ENCODE results near the gene SETBP1.

The SETBP1 gene

DNA sequence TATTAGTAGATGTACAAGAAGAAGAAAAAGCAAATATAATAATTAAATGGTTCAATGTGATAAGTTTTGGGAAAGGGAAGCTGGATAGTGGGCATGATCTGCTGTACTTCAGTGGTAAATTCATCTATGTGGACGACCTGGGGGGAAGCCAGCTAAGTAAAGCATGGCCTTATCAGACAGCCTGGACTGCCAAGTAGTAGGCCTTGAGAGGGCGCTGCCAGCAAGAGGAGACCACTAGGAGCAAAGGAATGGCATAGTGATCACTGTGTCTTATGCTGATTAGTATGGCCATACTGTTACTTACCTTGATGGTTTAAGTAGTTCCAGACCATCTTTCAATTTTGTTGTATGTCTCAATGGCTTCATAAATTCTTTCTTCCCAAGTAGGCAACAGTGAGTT lies 287.6 kb downstream of the SETBP1 start:
- DNase-seq (ENCODE audit: low spot score) = no peak

DNA sequence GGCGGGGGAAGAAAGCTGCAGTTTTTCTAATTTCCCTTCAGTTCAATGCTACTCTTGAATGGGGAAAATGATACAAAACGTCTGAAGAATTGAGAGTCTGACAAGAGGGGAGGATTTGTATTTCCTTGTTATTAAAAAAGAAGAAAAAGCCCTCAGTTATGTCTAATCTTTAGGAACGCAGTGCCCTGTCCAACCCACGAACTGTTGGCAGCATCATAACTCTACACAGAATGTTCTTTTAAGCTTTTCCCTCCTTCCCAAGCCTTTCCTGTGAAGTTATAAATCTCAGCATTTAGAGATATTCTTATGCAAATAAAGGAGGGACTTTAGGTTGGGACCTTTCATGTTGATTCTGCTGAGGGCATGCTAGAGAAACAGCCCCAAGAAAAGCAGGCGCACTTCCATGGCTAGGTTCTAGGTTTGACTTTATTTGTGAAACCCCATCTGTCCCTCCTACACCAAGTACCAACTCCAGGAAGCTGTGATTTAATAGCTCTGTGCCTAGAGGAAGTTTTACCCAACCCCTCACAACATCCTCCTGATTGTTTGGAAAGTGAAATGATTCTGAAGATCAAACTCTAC lies 288.6 kb downstream of the SETBP1 start:
- no peak for DNase-seq (ENCODE audit: low spot score)

DNA sequence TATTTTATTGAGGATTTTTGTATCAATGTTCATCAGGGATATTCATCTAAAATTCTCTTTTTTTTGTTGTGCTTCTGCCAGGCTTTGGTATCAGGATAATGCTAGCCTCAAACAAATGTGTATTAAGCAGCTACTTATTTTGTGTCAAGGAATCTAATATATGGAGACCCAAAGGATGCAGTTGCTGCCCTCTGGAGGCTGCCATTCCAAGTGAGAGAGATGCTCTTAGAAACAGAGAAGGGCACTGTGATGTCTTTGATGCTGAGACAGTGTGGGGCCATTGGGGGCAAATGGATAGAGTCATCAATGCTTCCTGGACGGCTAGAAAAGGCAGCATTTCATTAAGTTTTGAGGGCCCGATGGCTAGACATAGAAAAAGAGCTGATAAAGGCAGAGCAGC lies 292.6 kb downstream of the SETBP1 start:
- DNase-seq (ENCODE audit: low spot score) = no peak

DNA sequence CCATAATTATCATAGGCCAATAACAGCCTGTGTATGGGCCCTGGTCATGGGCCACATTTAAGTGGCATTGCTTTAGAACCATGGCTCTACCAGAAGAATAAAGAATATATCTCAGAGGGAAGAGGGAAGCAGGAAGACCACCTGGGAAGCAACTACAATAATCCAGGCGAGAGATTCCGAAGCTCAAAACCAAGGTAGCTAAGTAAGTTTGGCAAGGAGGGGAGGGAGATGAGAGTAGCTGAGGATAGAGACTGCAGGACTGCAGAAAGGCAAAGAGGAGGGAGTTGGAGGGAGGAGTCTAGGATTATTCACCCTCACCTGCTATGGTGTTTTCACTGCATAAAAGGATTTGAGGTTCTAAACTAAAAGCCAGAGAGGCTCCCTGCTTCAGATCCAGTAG lies 293.5 kb downstream of the SETBP1 start:
- DNase-seq (ENCODE audit: low spot score) = no peak

DNA sequence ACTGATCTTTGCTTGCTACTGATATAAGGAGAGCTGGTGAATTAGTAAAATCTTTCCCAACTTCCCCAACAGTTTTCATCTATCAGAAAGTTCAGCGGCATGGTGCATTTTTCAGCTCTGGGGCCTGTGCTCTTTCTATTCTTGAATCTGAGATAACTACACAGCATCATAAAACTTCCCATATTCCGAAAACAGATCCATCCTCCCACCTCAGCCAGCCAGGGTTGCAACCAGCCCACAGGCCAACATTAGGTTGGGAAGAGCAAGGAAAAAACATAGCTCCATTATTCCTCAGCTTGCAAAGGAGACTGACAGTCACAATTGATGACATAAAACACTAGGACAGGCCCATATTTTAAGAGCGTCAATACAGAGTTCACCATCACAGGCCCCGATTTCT lies 297.2 kb downstream of the SETBP1 start:
- no peak for DNase-seq (ENCODE audit: low spot score)

DNA sequence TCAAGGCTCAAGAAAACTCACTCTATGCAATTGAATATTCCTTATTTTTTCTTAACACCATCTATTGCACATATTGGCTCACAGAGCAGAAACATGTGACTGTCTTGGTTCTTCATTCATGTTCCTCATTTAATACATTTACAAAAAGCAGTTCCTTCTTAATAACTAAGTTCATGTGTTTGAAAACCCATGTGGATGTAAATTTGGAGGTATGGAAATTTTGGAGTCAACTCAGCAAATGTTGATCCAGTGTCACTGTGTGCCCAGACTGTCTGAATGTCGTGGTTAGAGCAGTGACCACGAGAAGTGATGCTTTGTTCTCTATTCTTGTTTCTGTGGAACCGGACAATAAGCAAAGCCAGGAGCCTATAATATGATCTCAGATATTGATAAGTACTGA lies 299.1 kb downstream of the SETBP1 start:
- DNase-seq (ENCODE audit: low spot score) = no peak

DNA sequence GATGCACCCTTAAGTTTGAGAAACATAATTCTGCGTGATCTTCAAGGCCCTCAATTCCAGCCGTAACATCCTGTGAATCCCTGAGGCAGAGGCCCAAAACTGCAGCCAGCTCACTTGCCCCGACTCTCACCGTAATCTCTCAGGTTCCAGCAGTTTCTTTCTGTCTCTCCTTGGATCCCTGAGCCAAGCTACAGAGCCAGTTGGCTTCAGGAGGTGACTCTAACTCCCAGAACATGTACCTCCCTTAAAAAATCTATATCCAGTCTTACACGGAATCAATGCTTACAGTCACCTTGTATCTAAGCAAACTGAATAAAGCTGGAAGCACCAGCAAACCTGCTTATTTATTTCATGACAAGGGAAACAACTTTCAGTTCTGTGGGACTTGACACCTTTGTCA lies 300.4 kb downstream of the SETBP1 start:
- DNase-seq (ENCODE audit: low spot score) = no peak

DNA sequence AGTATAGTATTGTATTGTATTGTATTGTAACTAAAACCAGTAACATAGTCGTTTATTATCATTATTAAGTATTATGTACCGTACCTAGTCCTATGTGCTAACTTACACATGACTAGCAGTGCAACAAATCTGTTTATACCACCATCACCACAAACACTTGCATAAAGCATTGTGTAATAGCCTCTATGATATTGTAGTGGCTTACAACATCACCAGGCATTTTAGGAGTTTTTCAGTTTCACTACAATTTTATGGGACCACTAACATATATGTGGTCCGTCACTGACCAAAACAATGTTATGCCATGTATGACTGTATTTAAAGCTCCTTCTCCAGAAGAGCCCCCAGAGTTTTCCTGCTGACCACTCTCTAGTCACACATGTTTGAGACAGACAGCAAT lies 306.2 kb downstream of the SETBP1 start:
- DNase-seq (ENCODE audit: low spot score) = no peak

DNA sequence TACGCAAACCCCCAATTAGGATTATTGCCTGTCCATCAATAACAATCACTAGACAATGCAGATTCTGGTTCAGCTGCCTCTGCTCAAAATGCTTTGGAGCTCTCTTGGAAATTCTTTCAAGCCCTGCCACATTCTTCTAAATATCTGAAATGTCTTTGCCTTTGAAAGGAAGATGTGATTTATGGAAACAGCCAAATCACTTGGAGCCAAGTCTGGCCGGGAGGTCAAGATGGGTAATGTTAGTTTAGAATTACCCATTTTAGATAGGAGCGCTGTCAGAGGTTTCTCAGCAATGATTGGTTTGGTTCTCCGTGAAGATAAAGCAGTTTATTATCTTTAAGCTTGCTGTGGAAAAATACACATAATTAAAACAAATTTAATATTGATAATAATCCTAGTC lies 306.7 kb downstream of the SETBP1 start:
- DNase-seq (ENCODE audit: low spot score) = no peak

DNA sequence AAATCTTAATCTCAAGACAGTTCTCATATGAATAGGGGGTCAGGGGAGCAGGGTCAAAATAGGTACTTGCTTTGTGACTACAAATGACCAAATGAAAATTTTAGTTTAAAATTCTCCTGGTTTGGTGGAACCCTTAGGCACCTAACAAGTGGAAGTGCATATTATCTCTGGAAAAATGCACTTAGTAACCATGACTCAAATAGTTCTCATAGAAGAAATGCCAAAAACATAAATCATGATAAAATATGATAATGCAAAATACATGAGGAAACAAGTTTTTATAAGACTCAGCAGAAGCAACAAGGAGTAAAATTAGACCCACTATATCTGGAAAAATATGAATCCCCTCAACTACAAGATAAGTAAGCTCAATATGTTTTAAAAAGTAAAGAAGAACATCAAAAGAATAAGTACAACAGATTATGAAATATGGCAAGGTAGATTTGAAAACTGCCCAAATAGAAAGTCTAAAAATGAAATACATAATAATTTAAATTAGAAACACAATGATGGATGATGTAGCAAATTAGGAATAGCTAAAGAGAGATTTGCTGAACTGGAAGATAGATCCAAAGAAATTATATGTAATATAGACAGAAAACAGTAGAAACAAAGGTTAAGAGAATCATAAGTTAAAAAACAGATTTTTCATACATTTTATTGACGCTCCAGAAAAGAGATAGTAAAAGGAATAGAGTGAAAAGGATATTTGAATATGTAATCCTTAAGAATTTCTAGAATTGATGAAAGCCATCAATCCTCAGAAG lies 308.3 kb downstream of the SETBP1 start:
- no peak for DNase-seq (ENCODE audit: low spot score)

DNA sequence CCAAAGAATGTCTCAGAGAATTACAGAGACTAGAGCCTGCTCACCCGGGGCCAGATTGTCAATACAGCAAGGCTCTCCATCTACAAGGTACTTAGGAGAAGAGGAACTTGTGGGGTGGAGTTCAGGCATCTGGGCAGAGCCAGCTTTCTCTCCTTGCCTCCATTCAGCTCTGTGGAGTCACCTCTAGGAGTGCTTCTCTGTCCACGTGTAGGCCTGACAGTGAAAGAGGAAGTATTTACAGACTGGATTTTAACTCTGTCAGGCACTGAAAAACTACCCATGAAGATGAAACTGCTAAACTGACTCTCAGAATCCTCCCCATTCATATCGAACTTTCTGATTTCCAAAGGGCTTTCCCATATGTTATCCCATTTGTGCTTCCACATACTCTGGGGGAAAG lies 315.6 kb downstream of the SETBP1 start:
- DNase-seq (ENCODE audit: low spot score) = no peak

DNA sequence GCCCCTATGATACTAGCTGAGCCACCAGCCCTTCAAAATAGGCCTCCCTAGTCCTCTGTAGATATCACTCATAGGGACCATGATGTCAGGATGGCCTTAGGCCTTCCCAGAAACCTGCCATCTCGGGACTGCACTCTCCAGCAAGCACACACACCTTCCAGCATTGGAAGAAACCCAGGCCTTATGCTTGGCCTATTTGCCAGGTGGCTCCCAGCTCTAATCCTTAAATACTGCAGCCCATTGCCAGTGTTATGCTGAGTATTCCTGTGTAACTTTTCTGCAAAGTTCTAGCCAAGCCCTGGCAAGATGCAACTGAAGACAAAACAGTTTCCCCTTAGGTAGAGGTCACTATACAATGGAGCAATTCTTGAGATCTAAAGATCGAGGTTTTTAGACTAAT lies 316.5 kb downstream of the SETBP1 start:
- DNase-seq (ENCODE audit: low spot score) = no peak

DNA sequence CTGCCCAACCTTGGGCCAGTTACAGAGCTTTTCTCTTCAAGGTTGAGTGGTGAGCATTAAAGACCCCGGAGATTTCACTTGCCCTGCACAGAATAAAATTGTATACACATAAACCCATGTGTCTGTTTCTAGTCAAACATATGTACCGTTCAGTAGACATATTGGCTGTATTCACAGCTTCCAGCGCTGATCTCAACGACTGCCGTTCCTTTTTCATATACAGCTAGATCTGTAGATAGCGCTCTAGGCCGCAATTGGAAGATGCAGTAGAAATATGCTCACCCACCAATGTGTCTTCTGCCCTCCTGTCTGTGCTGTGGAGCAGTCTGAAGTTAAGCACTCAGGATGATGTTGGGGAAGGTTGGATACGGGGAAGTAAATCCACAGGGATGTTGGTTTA lies 317.7 kb downstream of the SETBP1 start:
- no peak for DNase-seq (ENCODE audit: low spot score)

DNA sequence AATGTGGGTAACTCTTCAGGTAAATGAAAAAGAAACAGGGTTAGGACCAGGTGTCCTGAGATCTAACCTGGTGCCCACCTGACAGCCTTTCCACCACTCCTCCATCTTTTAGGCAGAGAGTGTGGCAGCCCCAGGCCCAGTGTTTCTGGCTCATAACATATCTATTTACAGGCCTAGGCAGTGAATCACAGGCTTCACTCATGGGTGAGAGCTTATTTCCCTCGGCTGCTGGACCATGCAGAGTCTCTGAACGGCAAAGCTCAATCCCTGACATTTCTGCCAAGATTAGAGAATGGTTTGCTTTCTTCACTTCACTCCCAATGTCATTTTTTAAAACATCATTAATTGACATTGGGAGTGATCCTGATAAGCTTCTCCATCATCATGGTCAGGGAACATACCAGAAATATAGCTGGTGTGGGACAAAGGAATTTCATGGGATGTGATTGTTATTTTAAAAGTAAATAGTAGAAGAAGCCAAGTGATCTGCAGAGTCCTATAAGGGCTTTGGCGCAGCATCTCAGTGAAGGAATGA lies 323.9 kb downstream of the SETBP1 start:
- no peak for DNase-seq (ENCODE audit: low spot score)

DNA sequence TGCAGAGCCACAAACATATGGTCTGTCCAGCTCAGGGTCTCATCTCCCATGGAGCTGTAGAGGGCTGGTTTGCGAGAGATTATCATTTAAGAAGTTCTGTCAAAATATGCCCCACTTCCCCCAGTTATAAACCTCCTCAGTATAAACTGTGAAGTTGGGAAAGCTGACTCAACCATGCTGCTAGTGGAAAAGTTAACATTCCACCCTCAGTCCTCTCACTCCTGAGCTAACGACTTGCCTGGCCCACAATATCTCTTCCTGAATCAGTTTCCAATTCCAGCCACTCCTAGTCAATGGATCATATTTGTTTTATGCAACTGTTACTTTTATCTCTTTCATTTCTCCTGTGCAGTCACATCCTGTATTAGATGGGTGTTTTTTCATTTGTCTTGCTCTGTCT lies 326.2 kb downstream of the SETBP1 start:
- DNase-seq (ENCODE audit: low spot score) = no peak

DNA sequence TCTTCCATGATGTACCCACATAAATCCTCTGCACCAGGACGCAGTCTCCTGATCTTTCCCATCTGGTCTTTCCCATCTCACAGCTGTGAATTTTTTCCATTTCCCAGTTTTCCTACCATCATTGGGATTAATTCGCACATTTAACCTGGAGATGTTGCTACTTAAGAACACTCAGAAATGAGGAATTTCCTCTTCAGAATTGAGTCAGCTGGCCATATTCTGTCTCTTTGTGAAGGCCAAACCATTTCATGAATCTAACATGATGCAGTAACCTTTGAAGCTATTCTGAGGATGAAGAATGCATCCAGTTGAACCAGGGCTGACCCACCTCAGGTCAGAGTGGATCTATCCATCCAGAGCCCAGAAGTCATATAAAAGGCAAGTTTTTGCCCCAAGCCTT lies 326.8 kb downstream of the SETBP1 start:
- no peak for DNase-seq (ENCODE audit: low spot score)

DNA sequence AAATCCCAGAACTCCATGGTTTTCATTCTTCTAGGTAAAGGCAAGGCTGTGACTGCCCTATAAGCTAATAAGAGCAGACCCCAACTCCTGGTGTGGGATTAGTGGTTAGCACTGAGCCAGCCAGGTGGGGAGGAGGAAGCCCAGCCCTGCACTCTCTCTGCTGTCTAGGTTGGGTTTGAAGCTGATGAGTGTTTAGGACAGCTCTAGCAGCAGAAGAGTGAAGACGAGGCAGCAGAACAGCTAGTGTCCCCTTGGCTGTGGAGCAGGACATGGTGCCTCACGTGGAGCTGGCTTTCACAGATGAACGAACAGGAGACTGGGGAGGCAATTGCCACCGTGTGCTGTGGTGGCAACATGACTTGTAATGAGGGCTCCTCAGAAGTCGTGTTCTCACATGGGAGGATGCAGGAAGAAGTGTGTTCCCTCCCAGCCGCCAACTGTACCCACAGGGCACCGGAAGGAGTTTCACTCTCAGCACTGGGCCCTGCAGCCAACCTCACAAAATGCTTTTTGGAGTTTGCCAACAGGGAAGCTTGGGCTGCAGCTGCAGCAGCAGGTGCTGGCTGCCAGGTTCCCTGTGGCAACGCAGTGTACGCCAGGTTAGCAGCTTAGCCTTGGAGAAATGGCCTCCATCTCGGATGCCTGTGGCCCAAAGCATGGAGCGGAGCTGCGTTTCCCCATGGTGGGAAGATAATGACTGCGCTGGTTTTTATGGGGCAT lies 328.2 kb downstream of the SETBP1 start:
- DNase-seq (ENCODE audit: low spot score) = no peak

DNA sequence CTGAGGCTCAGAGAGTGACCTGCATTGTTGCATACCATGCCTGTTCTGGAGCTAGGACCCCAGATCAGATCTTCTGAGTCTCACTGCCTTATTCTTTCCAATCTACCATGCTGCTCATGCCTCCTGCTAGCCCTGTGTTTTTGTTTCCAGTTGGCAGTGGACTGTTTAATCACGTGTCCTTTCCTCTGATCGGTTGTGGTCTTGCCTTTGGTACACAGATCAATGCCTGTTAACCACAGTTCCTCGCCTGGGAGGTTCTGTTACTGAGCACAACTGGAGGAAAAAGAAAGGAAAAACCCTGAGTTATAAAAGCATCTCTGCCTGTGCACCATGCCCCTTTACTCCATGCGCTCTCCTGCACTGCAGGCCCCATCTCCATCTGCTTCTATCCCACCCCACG lies 329.1 kb downstream of the SETBP1 start:
- DNase-seq (ENCODE audit: low spot score) = no peak

DNA sequence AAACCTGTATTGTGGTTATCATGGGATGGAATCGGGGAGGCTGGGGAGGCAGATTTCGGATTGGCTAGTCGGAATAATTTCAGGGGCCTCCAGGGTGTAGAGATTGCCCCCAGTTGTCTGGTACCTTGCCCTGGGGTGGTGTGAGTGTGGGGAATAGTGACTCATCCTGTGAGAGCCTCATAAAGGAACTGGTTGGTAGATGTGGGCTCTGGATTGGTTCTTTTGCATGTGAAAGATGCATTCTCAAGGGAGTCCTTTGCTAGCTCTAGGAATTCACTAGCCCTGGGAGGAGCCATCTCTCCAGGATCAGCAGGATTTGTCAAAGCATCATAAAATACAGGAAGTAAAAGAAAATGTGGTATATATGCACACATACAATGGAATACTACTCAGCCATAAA lies 331.6 kb downstream of the SETBP1 start:
- no peak for DNase-seq (ENCODE audit: low spot score)

DNA sequence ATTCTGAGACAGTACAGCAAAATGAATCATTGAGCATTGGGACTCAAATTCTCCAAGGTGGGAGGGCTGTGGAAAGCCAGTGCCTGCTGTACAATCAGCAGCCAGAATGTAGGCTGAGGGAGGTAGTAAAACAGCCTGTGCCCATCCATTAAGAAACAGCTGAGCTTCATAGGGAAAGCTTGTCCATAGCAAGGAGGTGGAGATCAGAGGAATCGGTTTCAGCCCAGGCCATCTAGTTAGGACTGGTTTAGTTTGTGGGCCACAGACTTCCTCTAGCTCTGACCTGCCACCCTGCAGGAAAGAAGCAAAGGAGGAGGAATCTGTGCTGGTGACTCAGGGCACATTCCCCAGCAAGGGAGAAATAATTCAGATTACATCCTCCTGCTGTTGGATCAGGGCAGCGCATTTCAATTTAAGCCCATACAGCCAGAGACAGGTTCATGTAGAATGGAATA lies 333.4 kb downstream of the SETBP1 start:
- no peak for DNase-seq (ENCODE audit: low spot score)

DNA sequence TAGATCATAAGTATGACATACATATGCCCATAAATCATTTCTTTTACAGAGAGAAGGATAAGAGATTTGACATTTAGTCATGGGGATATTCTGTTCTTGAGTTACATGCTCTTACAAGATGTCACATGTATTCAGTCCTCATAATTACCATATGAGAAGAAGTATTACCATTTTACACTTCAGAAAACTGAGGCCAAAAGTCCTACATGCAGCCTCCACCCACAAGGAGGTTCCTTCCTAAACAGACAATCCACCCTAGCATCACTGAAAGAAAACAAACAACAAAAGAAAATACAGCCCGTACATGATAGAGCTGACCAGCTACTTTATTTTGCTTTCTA lies 335.1 kb downstream of the SETBP1 start:
- no peak for DNase-seq (ENCODE audit: low spot score)

DNA sequence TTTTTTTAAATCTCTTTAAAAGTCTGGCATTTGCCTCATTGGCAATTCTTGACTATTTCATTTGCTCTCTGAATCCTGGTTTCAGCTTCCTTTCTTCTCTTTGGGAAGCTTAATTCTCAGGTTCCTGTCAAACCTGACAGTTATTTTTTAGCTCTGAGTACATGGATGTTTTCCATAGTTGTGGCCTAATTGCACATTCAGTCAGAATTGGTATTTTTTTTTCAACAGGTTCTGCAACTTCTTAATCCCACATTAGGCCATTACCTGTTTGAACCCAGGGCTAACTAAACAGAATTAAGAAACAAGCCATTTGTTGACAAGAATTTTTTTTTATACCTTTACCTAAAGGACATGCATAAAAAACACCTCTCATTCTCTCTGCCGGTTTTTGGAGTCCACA lies 338.8 kb downstream of the SETBP1 start:
- DNase-seq (ENCODE audit: low spot score) = no peak

DNA sequence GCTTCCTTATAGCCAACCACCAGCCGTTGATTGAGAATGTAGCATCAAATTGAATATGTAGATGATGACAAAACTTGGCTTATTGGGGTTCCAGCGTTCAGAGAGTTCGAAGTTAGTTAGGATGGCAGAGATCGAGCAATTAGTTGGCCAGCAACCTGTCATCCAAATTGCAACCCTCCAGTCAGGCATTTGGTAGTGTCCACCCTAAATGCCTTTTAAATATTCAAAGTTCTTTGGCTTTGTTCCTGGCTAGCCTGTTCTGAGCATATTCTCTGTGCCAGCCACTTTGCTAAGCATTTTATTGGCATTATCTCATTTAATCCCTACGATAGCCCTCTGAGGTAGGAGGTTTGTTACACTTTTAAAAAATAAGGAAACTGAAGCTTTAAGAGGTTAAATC lies 342.8 kb downstream of the SETBP1 start:
- no peak for DNase-seq (ENCODE audit: low spot score)

All from hematopoietic multipotent progenitor cell treated with erythropoietin and hydrocortisone succinate and interleukin-3 and kit ligand, for 15 days (in vitro differentiated cells).